ENCODE measurements around the gene TARBP2.

DNA sequence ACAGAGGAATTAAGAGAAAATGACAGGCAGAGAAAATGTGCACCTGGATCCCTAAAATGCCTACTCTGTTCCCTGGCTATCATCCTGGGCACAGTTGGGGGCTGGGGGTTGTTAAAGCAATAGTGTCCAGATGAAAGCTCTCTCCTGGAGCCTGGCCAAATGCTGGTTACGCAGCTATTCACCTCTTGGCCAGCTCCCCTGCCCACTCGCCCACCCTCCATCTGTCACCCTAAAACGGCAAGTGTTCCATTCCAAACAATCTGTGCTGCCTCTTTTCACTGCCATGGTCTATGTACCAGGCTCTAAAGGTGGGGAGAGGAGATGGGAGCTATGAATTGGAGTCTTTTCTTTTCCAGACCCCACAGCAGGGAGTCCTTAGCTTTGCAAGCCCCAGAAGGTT lies 30.9 kb downstream of the TARBP2 start:
- TF ChIP-seq, protein P1, sequence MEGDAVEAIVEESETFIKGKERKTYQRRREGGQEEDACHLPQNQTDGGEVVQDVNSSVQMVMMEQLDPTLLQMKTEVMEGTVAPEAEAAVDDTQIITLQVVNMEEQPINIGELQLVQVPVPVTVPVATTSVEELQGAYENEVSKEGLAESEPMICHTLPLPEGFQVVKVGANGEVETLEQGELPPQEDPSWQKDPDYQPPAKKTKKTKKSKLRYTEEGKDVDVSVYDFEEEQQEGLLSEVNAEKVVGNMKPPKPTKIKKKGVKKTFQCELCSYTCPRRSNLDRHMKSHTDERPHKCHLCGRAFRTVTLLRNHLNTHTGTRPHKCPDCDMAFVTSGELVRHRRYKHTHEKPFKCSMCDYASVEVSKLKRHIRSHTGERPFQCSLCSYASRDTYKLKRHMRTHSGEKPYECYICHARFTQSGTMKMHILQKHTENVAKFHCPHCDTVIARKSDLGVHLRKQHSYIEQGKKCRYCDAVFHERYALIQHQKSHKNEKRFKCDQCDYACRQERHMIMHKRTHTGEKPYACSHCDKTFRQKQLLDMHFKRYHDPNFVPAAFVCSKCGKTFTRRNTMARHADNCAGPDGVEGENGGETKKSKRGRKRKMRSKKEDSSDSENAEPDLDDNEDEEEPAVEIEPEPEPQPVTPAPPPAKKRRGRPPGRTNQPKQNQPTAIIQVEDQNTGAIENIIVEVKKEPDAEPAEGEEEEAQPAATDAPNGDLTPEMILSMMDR (IDR thresholded peaks at IDR 0.05): no peak
- no peak for TF ChIP-seq RXRA (IDR thresholded peaks at IDR 0.05; ENCODE audit: borderline replicate concordance, low read depth)
- TF ChIP-seq RAD21 (IDR thresholded peaks at IDR 0.05; ENCODE audit: low read length): no peak
- TF ChIP-seq, protein P2, sequence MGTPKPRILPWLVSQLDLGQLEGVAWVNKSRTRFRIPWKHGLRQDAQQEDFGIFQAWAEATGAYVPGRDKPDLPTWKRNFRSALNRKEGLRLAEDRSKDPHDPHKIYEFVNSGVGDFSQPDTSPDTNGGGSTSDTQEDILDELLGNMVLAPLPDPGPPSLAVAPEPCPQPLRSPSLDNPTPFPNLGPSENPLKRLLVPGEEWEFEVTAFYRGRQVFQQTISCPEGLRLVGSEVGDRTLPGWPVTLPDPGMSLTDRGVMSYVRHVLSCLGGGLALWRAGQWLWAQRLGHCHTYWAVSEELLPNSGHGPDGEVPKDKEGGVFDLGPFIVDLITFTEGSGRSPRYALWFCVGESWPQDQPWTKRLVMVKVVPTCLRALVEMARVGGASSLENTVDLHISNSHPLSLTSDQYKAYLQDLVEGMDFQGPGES (IDR thresholded peaks at IDR 0.05; ENCODE audit: low read depth, low read length): no peak
- TF ChIP-seq, protein P3, sequence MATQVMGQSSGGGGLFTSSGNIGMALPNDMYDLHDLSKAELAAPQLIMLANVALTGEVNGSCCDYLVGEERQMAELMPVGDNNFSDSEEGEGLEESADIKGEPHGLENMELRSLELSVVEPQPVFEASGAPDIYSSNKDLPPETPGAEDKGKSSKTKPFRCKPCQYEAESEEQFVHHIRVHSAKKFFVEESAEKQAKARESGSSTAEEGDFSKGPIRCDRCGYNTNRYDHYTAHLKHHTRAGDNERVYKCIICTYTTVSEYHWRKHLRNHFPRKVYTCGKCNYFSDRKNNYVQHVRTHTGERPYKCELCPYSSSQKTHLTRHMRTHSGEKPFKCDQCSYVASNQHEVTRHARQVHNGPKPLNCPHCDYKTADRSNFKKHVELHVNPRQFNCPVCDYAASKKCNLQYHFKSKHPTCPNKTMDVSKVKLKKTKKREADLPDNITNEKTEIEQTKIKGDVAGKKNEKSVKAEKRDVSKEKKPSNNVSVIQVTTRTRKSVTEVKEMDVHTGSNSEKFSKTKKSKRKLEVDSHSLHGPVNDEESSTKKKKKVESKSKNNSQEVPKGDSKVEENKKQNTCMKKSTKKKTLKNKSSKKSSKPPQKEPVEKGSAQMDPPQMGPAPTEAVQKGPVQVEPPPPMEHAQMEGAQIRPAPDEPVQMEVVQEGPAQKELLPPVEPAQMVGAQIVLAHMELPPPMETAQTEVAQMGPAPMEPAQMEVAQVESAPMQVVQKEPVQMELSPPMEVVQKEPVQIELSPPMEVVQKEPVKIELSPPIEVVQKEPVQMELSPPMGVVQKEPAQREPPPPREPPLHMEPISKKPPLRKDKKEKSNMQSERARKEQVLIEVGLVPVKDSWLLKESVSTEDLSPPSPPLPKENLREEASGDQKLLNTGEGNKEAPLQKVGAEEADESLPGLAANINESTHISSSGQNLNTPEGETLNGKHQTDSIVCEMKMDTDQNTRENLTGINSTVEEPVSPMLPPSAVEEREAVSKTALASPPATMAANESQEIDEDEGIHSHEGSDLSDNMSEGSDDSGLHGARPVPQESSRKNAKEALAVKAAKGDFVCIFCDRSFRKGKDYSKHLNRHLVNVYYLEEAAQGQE (IDR thresholded peaks at IDR 0.05; ENCODE audit: low read depth, low read length): no peak
- TF ChIP-seq MXI1 (IDR thresholded peaks at IDR 0.05; ENCODE audit: low read depth, low read length): no peak
- TF ChIP-seq CHD2 (IDR thresholded peaks at IDR 0.05; ENCODE audit: low read length, partially characterized antibody): no peak

Measured in SK-N-SH (cell line).